ENCODE data around the gene EZH2.

GRCh38 chr7:148783801-148784527 is 100.1 kb downstream of the EZH2 start:
- TF ChIP-seq POLR2A (IDR thresholded peaks at IDR 0.05): no peak
- no peak for TF ChIP-seq CTCF (IDR thresholded peaks at IDR 0.05)

All from right lobe of liver (tissue), 4 donors.